ENCODE data around the gene NUP210.
"Not testable (repeated sequence)": the region's sequence is repeated elsewhere in the genome, so short reads cannot be mapped to it uniquely, and the experiment has no call there.

NUP210 gene

GRCh38 chr3:13420045-13420830 is at the start of gene NUP210:
Gene NUP210, minus strand, starts transcription at chr3:13420322. Its CDS starts 96 bp downstream, at chr3:13420226.
- peak; percentile 47 for DNase-seq

- DNase-seq: no peak
Measured at GRCh38 chr3:13466781-13467180, 46.7 kb upstream of the NUP210 start.

GRCh38 chr3:13465236-13465873 is 45.2 kb upstream of the NUP210 start:
- no peak for DNase-seq

- no peak for DNase-seq
Measured at GRCh38 chr3:13463618-13464400, 43.7 kb upstream of the NUP210 start.

- DNase-seq: no peak
Measured at GRCh38 chr3:13462822-13463221, 42.7 kb upstream of the NUP210 start.

GRCh38 chr3:13462125-13462629 is 42.1 kb upstream of the NUP210 start:
- no peak for DNase-seq

GRCh38 chr3:13461169-13462124 is 41.3 kb upstream of the NUP210 start:
- peak; percentile 12 for DNase-seq

- DNase-seq: no peak
Measured at GRCh38 chr3:13460341-13460736, 40.2 kb upstream of the NUP210 start.

GRCh38 chr3:13459605-13460340 is 39.7 kb upstream of the NUP210 start:
- DNase-seq: no peak

GRCh38 chr3:13457593-13457992 is 37.5 kb upstream of the NUP210 start:
- no peak for DNase-seq

GRCh38 chr3:13455644-13456043 is 35.5 kb upstream of the NUP210 start:
- no peak for DNase-seq

- no peak for DNase-seq
Measured at GRCh38 chr3:13452490-13453335, 32.6 kb upstream of the NUP210 start.

GRCh38 chr3:13451301-13451673 is 31.2 kb upstream of the NUP210 start:
- DNase-seq: no peak

GRCh38 chr3:13442882-13443281 is 22.8 kb upstream of the NUP210 start:
- not testable (repeated sequence) for DNase-seq

GRCh38 chr3:13440204-13440817 is 20.2 kb upstream of the NUP210 start:
- no peak for DNase-seq

GRCh38 chr3:13436213-13436612 is 16.1 kb upstream of the NUP210 start:
- not testable (repeated sequence) for DNase-seq

- DNase-seq: no peak
Measured at GRCh38 chr3:13433912-13434311, 13.8 kb upstream of the NUP210 start.

GRCh38 chr3:13432093-13432492 is 12.0 kb upstream of the NUP210 start:
- DNase-seq: no peak

- DNase-seq: not testable (repeated sequence)
Measured at GRCh38 chr3:13430411-13430875, 10.3 kb upstream of the NUP210 start.

All from NCI-H1105 (cell line).